Caco-2 (cell line): ENCODE results near the gene PLAGL1. TPM values are rescaled to one million over a fixed set of nuclear protein-coding genes. Genes with fewer than 3 reads are reported as not detected.

ENCODE experiments used
- BruUV-seq: library from RNA; stranded (reverse); fragments of 400-500 nt; replicated peaks from 2 replicates; lab custom pipeline; 2021; lab: Mats Ljungman, UMichigan
- CTCF ChIA-PET: fragments of 300-600 bp; sonication (Branson Sonifier 250); formaldehyde crosslinking; loops from one replicate; lab custom pipeline; 2022; ENCODE audit warnings: antibody characterized with exemption; lab: Charles Lee
- POLR2A ChIA-PET: fragments of 300-600 bp; sonication (Branson Sonifier 250); formaldehyde crosslinking; loops from one replicate; lab custom pipeline; 2022; ENCODE audit warnings: antibody characterized with exemption; lab: Charles Lee
- DNase-seq, 2 experiments: peaks; one replicate each; pipeline versions ENCODE4 v3.0.0 to v3.0.0-alpha.2; 2020 to 2022
- H3K27me3 ChIP-seq: replicated peaks from 2 replicates; pipeline ENCODE4 v1.6.0; 2011; ENCODE audit warnings: low read length; ENCODE audit not compliant: control insufficient read depth, insufficient read depth
- H3K36me3 ChIP-seq: 2 replicates; pipeline ENCODE4 v1.5.1; 2011; ENCODE audit warnings: low read length; ENCODE audit not compliant: control insufficient read depth, insufficient read depth
- H3K4me1 ChIP-seq: fragments of 250-450 bp; sonication (Bioruptor Pico); 2 replicates; pipeline ENCODE4 v1.5.1; 2020; ENCODE audit warnings: mild to moderate bottlenecking
- H3K4me3 ChIP-seq: 2 replicates; pipeline ENCODE4 v1.5.1; 2011; ENCODE audit warnings: low read depth, mild to moderate bottlenecking, control low read depth, low read length
- H3K9me3 ChIP-seq: fragments of 250-450 bp; sonication (Bioruptor Pico); 2 replicates; pipeline ENCODE4 v1.5.1; 2020; ENCODE audit warnings: mild to moderate bottlenecking, moderate library complexity
- H3K27ac Mint-ChIP-seq: one replicate; pipeline ENCODE4 v1.8.0; 2022; ENCODE audit warnings: mixed read lengths; ENCODE audit not compliant: unreplicated experiment
- H3K27me3 Mint-ChIP-seq: one replicate; pipeline ENCODE4 v1.8.0; 2022; ENCODE audit warnings: mixed read lengths; ENCODE audit not compliant: insufficient read depth, unreplicated experiment
- H3K36me3 Mint-ChIP-seq: one replicate; pipeline ENCODE4 v1.8.0; 2022; ENCODE audit warnings: mild to moderate bottlenecking, mixed read lengths; ENCODE audit not compliant: insufficient read depth, unreplicated experiment
- H3K4me1 Mint-ChIP-seq: one replicate; pipeline ENCODE4 v1.8.0; 2022; ENCODE audit warnings: low read depth, mixed read lengths; ENCODE audit not compliant: unreplicated experiment
- H3K4me3 Mint-ChIP-seq: one replicate; pipeline ENCODE4 v1.8.0; 2022; ENCODE audit warnings: mild to moderate bottlenecking, moderate library complexity, mixed read lengths; ENCODE audit not compliant: unreplicated experiment
- H3K9me3 Mint-ChIP-seq: one replicate; pipeline ENCODE4 v1.8.0; 2022; ENCODE audit warnings: mixed read lengths; ENCODE audit not compliant: unreplicated experiment
- intact Hi-C: fragments of 100-400 bp; cut with micrococcal nuclease; formaldehyde crosslinking; loops from one replicate; pipeline ENCODE4 v1.10.0; 2022; ENCODE audit not compliant: unreplicated experiment
- total RNA-seq: library from RNA; stranded (reverse); gene quantifications from 2 replicates; pipeline ENCODE4 v1.2.3, GENCODE V29; 2022
- TF ChIP-seq, protein P1 (sequence below), 2 experiments: fragments of 200-600 bp in 1 of 2; IDR thresholded peaks; 1 replicate in 1 of 2; 2 replicates in 1 of 2; pipeline versions ENCODE4 v1.5.1 to v1.8.0; 2011 to 2022; ENCODE audit warnings: antibody characterized with exemption in 1 of 2, control low read depth in 1 of 2, inconsistent platforms in 1 of 2, low read depth in 1 of 2, low read length in 1 of 2, mild to moderate bottlenecking in 1 of 2, moderate library complexity in 1 of 2; ENCODE audit not compliant: insufficient read depth in 1 of 2, severe bottlenecking in 1 of 2, unreplicated experiment in 1 of 2

PLAGL1 gene
- total RNA-seq, 1 experiment from 2014 or later: 0.70 TPM

DNA sequence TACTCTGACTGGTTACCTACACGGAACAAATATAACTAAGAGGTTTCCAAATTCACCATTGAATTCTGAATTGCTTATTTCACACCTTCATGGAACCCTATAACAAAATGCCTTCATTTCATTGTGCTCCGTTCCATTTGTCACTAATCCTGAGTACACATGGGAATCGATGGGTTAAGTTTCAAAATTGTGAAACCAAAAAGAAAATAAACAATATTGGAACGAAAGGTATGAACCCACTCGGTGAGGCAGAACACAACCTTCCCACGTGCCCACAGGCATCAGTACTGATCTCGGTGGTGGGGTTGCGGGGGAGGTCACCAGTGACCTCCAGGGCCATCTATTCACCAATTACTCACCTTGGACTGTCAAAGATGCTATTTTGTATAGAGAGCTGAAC lies 34.0 kb downstream of the PLAGL1 start:
- no TSS peak for BruUV-seq
- Mint-ChIP-seq H3K4me3 (no peak overlapping the region), H3K36me3 (no peaks in the 10 kb centered on the region), H3K27ac (no peak overlapping the region), H3K9me3 (no peaks in the 10 kb centered on the region), H3K4me1 (peaks cover 4% of the 10 kb centered on the region), H3K27me3 (peaks cover 3% of the 10 kb centered on the region)
- no peak for DNase-seq
- no peaks in the 10 kb centered on the region for H3K9me3 ChIP-seq
- TF ChIP-seq, protein P1, sequence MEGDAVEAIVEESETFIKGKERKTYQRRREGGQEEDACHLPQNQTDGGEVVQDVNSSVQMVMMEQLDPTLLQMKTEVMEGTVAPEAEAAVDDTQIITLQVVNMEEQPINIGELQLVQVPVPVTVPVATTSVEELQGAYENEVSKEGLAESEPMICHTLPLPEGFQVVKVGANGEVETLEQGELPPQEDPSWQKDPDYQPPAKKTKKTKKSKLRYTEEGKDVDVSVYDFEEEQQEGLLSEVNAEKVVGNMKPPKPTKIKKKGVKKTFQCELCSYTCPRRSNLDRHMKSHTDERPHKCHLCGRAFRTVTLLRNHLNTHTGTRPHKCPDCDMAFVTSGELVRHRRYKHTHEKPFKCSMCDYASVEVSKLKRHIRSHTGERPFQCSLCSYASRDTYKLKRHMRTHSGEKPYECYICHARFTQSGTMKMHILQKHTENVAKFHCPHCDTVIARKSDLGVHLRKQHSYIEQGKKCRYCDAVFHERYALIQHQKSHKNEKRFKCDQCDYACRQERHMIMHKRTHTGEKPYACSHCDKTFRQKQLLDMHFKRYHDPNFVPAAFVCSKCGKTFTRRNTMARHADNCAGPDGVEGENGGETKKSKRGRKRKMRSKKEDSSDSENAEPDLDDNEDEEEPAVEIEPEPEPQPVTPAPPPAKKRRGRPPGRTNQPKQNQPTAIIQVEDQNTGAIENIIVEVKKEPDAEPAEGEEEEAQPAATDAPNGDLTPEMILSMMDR (IDR thresholded peaks at IDR 0.05; ENCODE audit: insufficient read depth in 1 of 2, low read depth in 1 of 2, low read length in 1 of 2, severe bottlenecking in 1 of 2, unreplicated experiment in 1 of 2): no peak
- ChIA-PET POLR2A (no interaction called here), CTCF (interaction anchor here (1.3 kb wide), 1 partner anchor 32 kb away, joined by 3 read pairs; no protein-coding TSS in a partner anchor)
- H3K4me1 ChIP-seq: no peaks in the 10 kb centered on the region
- no peaks in the 10 kb centered on the region; the same call in 1 of the 2 replicates for H3K27me3 ChIP-seq
- no peak overlapping the region for H3K4me3 ChIP-seq
- intact Hi-C loops: no loop called here
- H3K36me3 ChIP-seq: no peaks in the 10 kb centered on the region

DNA sequence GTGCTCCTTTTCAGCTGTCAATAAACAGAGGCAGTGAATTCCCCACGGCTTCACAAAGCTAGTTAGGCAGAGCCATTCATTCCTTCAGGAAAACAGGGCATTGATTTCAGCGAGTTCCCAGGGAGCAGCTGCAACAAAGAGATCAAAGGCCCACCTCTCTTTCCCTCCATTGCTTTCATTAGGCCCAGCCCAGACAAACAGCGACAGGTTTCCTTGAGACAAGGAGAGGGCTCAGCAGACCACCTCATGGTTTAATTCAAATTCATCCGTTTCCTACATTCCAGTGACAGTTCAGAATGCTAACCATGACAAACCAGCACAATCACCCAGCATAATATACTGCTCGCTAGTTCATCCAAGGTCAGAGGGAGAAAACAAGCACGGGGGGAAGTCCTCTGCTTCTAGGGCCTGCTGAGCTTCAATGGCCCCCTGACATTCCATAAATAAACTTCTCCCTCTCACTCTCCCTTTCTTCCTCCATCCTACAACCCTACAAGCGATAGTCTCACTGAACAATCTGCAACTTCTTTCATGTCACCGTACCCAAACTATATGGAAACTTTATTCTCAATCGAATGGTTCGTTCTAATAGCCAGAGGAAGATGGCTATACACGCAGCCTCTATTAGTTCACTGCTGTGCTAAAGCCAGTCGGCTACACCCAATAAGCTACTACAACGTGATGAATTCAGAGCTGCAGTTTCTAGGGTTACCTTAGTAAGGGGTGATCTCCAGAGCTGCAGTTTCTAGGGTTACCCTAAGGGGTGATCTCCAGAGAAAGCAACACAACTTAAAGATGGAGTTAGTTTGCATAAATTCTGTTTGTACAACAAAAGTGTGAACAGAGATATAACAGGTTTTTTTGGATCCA lies 34.7 kb downstream of the PLAGL1 start:
- Mint-ChIP-seq H3K27ac (no peak overlapping the region), H3K4me1 (peaks cover 4% of the 10 kb centered on the region), H3K27me3 (peaks cover 3% of the 10 kb centered on the region), H3K4me3 (no peak overlapping the region), H3K36me3 (no peaks in the 10 kb centered on the region), H3K9me3 (no peaks in the 10 kb centered on the region)
- DNase-seq: no peak
- Histone ChIP-seq H3K36me3 (no peaks in the 10 kb centered on the region), H3K4me3 (no peak overlapping the region), H3K27me3 (no peaks in the 10 kb centered on the region; the same call in 1 of the 2 replicates), H3K4me1 (no peaks in the 10 kb centered on the region), H3K9me3 (no peaks in the 10 kb centered on the region)
- ChIA-PET POLR2A (no interaction called here), CTCF (interaction anchor here (1.3 kb wide), 1 partner anchor 32 kb away, joined by 3 read pairs; no protein-coding TSS in a partner anchor)
- TF ChIP-seq, protein P1 (IDR thresholded peaks at IDR 0.05; ENCODE audit: insufficient read depth in 1 of 2, low read depth in 1 of 2, low read length in 1 of 2, severe bottlenecking in 1 of 2, unreplicated experiment in 1 of 2): no peak
- no TSS peak for BruUV-seq
- intact Hi-C loops: no loop called here

DNA sequence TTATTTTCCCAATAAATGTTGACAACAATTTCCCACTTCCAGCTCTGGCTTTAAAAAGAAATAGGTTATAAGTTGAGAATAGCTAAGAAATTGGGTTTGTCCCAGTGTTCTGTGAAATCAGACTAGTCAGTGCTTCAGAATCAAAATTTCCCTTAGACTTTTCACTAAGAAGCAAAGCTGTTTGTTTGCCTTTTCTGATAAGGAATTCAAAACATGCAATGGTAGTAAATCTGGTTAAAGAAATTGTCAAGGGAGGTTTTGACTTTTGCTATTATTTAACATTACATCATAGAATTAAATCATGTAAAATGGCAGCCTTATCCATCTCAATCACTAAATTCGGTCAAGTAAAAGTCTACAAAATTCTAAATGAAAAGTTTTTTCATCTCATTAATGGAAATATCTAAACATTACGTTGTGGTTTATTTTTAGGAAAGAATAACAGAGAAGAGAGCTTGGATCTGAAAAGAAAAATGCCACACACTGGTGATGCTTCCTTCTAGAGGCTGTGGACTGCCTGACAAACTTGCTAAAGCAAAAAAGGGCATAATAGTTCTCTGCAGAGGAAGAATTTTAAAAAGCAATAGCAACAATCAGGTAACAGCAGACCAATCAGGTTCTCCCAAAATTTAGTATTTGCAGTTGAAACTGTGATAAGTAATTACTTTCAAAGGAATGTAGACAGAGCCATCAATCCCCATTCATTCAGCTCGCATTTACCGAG lies 36.4 kb downstream of the PLAGL1 start:
- CTCF ChIA-PET: interaction anchor here (0.6 kb wide), 1 partner anchor 42 kb away, joined by 3 read pairs; no protein-coding TSS in a partner anchor
- TF ChIP-seq, protein P1 (IDR thresholded peaks at IDR 0.05; ENCODE audit: insufficient read depth in 1 of 2, low read depth in 1 of 2, low read length in 1 of 2, severe bottlenecking in 1 of 2, unreplicated experiment in 1 of 2): no peak
- H3K4me1 Mint-ChIP-seq: peaks cover 4% of the 10 kb centered on the region
- no peaks in the 10 kb centered on the region for H3K36me3 ChIP-seq
- DNase-seq: no peak
- peaks cover 7% of the 10 kb centered on the region for H3K27me3 Mint-ChIP-seq
- no peaks in the 10 kb centered on the region for H3K9me3 ChIP-seq
- H3K4me3 ChIP-seq: no peak overlapping the region
- intact Hi-C loops: no loop called here
- no TSS peak for BruUV-seq
- POLR2A ChIA-PET: no interaction called here
- H3K9me3 Mint-ChIP-seq: no peaks in the 10 kb centered on the region
- H3K36me3 Mint-ChIP-seq: no peaks in the 10 kb centered on the region
- no peaks in the 10 kb centered on the region; the same call in 1 of the 2 replicates for H3K27me3 ChIP-seq
- no peak overlapping the region for H3K27ac Mint-ChIP-seq
- no peak overlapping the region for H3K4me3 Mint-ChIP-seq
- H3K4me1 ChIP-seq: no peaks in the 10 kb centered on the region
